ENCODE results near the gene CREB5. TPM values are rescaled to one million over a fixed set of nuclear protein-coding genes. Genes with fewer than 3 reads are reported as not detected.

CREB5 gene
- total RNA-seq, 1 experiment from 2014 or later = 5.2 TPM

- ATAC-seq (peak; percentile 49), DNase-seq (peak; percentile 95)
- Histone ChIP-seq H3K9me2 (replicated peaks; ENCODE audit: low read length) (no peaks in the 10 kb centered on the region), H2AFZ (ENCODE audit: low read length) (no peak overlapping the region), H4K20me1 (ENCODE audit: low read length) (no peaks in the 10 kb centered on the region), H3K9ac (ENCODE audit: low read length) (no peak overlapping the region), H3F3A (ENCODE audit: low read length, unreplicated experiment) (peaks cover 5% of the 10 kb centered on the region), H3K79me2 (ENCODE audit: low read length) (no peaks in the 10 kb centered on the region), H3K27ac (ENCODE audit: low read length) (peak overlapping the region; percentile 65), H3K4me1 (ENCODE audit: insufficient read depth, low read length) (peaks cover 47% of the 10 kb centered on the region), H3K9me3 (ENCODE audit: low read length) (no peaks in the 10 kb centered on the region), H3K4me3 (ENCODE audit: low read length) (no peak overlapping the region), H3K27me3 (ENCODE audit: low read length) (no peaks in the 10 kb centered on the region), H3K4me2 (ENCODE audit: low read length) (0 out of 2 replicates have a peak overlapping the region, but pooled peaks have one; percentile 9), H3K36me3 (ENCODE audit: low read depth, low read length) (no peaks in the 10 kb centered on the region)
- POLR2A ChIA-PET (ENCODE audit: unreplicated experiment) = no interaction called here
- BruUV-seq (replicated peaks) = no TSS peak
- intact Hi-C loops (cut with micrococcal nuclease) = loop anchor here (1.0 to 5.0 kb wide), 3 partner anchors 64 to 191 kb away; no protein-coding TSS in a partner anchor
- CTCF ChIA-PET = interaction anchor here (1.5 kb wide), 1 partner anchor 64 kb away, joined by 3 read pairs; no protein-coding TSS in a partner anchor
- no peak for TF ChIP-seq EZH2phosphoT487 (IDR thresholded peaks at IDR 0.05; ENCODE audit: borderline replicate concordance, low read length)
- no peak for TF ChIP-seq CTCF (conservative IDR thresholded peaks at IDR 0.05; ENCODE audit: low read depth, low read length)
- no peak for TF ChIP-seq EZH2 (IDR thresholded peaks at IDR 0.05; ENCODE audit: low read length, unreplicated experiment)
Observed at GRCh38 chr7:28858206-28858605, 445.9 kb downstream of the CREB5 start.

GRCh38 chr7:28858895-28859294, 446.6 kb downstream of the CREB5 start:
- Histone ChIP-seq H3K27ac (ENCODE audit: low read length) (peak overlapping the region; percentile 65), H3K27me3 (ENCODE audit: low read length) (no peaks in the 10 kb centered on the region), H3K9me3 (ENCODE audit: low read length) (no peaks in the 10 kb centered on the region), H3K9me2 (replicated peaks; ENCODE audit: low read length) (no peaks in the 10 kb centered on the region), H3K4me1 (ENCODE audit: insufficient read depth, low read length) (peaks cover 44% of the 10 kb centered on the region), H3K36me3 (ENCODE audit: low read depth, low read length) (no peaks in the 10 kb centered on the region), H2AFZ (ENCODE audit: low read length) (no peak overlapping the region), H3K79me2 (ENCODE audit: low read length) (no peaks in the 10 kb centered on the region), H3K9ac (ENCODE audit: low read length) (no peak overlapping the region), H3K4me3 (ENCODE audit: low read length) (no peak overlapping the region), H4K20me1 (ENCODE audit: low read length) (no peaks in the 10 kb centered on the region), H3K4me2 (ENCODE audit: low read length) (no peak overlapping the region), H3F3A (ENCODE audit: low read length, unreplicated experiment) (peaks cover 5% of the 10 kb centered on the region)
- CTCF ChIA-PET = interaction anchor here (1.5 kb wide), 1 partner anchor 63 kb away, joined by 3 read pairs; no protein-coding TSS in a partner anchor
- TF ChIP-seq CTCF (conservative IDR thresholded peaks at IDR 0.05; ENCODE audit: low read depth, low read length) (no peak), EZH2phosphoT487 (IDR thresholded peaks at IDR 0.05; ENCODE audit: borderline replicate concordance, low read length) (no peak), EZH2 (IDR thresholded peaks at IDR 0.05; ENCODE audit: low read length, unreplicated experiment) (no peak)
- DNase-seq = no peak
- POLR2A ChIA-PET (ENCODE audit: unreplicated experiment) = no interaction called here
- BruUV-seq (replicated peaks) = no TSS peak
- intact Hi-C loops (cut with micrococcal nuclease) = loop anchor here (1.0 to 5.0 kb wide), 3 partner anchors 63 to 192 kb away; no protein-coding TSS in a partner anchor
- ATAC-seq = no peak

GRCh38 chr7:28861825-28862224, 449.5 kb downstream of the CREB5 start:
- Histone ChIP-seq H3K9me2 (replicated peaks; ENCODE audit: low read length) (no peaks in the 10 kb centered on the region), H3K9me3 (ENCODE audit: low read length) (no peaks in the 10 kb centered on the region), H3F3A (ENCODE audit: low read length, unreplicated experiment) (no peaks in the 10 kb centered on the region), H3K9ac (ENCODE audit: low read length) (no peak overlapping the region), H3K4me3 (ENCODE audit: low read length) (no peak overlapping the region), H3K27ac (ENCODE audit: low read length) (no peak overlapping the region), H4K20me1 (ENCODE audit: low read length) (no peaks in the 10 kb centered on the region), H3K27me3 (ENCODE audit: low read length) (no peaks in the 10 kb centered on the region), H3K36me3 (ENCODE audit: low read depth, low read length) (no peaks in the 10 kb centered on the region), H3K79me2 (ENCODE audit: low read length) (no peaks in the 10 kb centered on the region), H3K4me1 (ENCODE audit: insufficient read depth, low read length) (peaks cover 41% of the 10 kb centered on the region), H2AFZ (ENCODE audit: low read length) (no peak overlapping the region), H3K4me2 (ENCODE audit: low read length) (no peak overlapping the region)
- intact Hi-C loops (cut with micrococcal nuclease) = no loop called here
- ChIA-PET CTCF (no interaction called here), POLR2A (ENCODE audit: unreplicated experiment) (no interaction called here)
- DNase-seq = no peak
- TF ChIP-seq EZH2 (IDR thresholded peaks at IDR 0.05; ENCODE audit: low read length, unreplicated experiment) = no peak
- TF ChIP-seq EZH2phosphoT487 (IDR thresholded peaks at IDR 0.05; ENCODE audit: borderline replicate concordance, low read length) = no peak
- no peak for TF ChIP-seq CTCF (conservative IDR thresholded peaks at IDR 0.05; ENCODE audit: low read depth, low read length)
- ATAC-seq = no peak
- BruUV-seq (replicated peaks) = no TSS peak

Measured in PC-3 (cell line).